Adrenal gland (tissue), 12 donors: ENCODE measurements around the gene NUP153. TPM values are rescaled to one million over a fixed set of nuclear protein-coding genes. Genes with fewer than 3 reads are reported as not detected.
A peak's percentile ranks its signal among the peaks of the same experiment; 100 is the strongest.

ENCODE experiments used
- DNase-seq, 7 donors: peaks; one replicate each; pipeline ENCODE4 v3.0.0-alpha.2; 2019 to 2020
- H3K27ac ChIP-seq, 5 donors: fragments of 200-600 bp; sonication (generic) in 4 of 5; 1 replicate in 3 of 5; 2 replicates in 2 of 5; pipeline versions ENCODE4 v1.5.1 to v1.8.0; 2016 to 2020; ENCODE audit warnings: mild to moderate bottlenecking in 1 of 5
- H3K27me3 ChIP-seq: fragments of 200-600 bp; 2 replicates; pipeline ENCODE4 v1.8.0; 2021
- H3K36me3 ChIP-seq, 2 donors: fragments of 200-600 bp; replicated peaks in 1 of 2; 1 replicate in 1 of 2; 2 replicates in 1 of 2; pipeline versions ENCODE4 v1.5.1 to v1.8.0; 2018 to 2022
- H3K4me1 ChIP-seq, 2 donors: fragments of 200-600 bp; replicated peaks in 1 of 2; 1 replicate in 1 of 2; 2 replicates in 1 of 2; pipeline versions ENCODE4 v1.5.1 to v1.8.0; 2018 to 2021
- H3K4me3 ChIP-seq, 4 donors: fragments of 200-600 bp; sonication (generic) in 3 of 4; one replicate each; pipeline ENCODE4 v1.5.1; 2016 to 2018
- H3K9me3 ChIP-seq, 3 donors: fragments of 200-600 bp; sonication (generic) in 1 of 3; replicated peaks in 1 of 3; 1 replicate in 2 of 3; 2 replicates in 1 of 3; pipeline versions ENCODE4 v1.5.1 to v1.8.0; 2016 to 2021
- CTCF ChIP-seq, 6 experiments: fragments of 450-650 bp in 4 of 6; fragments of 200-600 bp in 2 of 6; sonication (generic) in 1 of 6; IDR thresholded peaks; 1 replicate in 5 of 6; 2 replicates in 1 of 6; pipeline versions ENCODE4 v1.5.1 to v1.8.0; 2016 to 2021; ENCODE audit warnings: antibody characterized with exemption in 6 of 6, mild to moderate bottlenecking in 2 of 6, moderate library complexity in 1 of 6
- POLR2A ChIP-seq, 2 donors: fragments of 450-650 bp; IDR thresholded peaks; one replicate each; pipeline ENCODE4 v1.6.1; 2017; ENCODE audit warnings: antibody characterized with exemption in 2 of 2, mild to moderate bottlenecking in 2 of 2, moderate library complexity in 1 of 2
- WGBS, 4 donors: extraction: QIAGEN DNeasy Blood & Tissue Kit in 2 of 4; methylation state at CpG; one replicate each; pipeline versions ENCODE4 v1.1.5 to v1.1.7; 2013 to 2017; 5-methylcytosine and 5-hydroxymethylcytosine counted together
- intact Hi-C, 2 donors: fragments of 100-400 bp; cut with DNase I; formaldehyde crosslinking; loops; one replicate each; pipeline versions ENCODE4 v1.14.1 to v1.15.0; 2022 to 2023
- polyA plus RNA-seq, 3 donors: library from polyadenylated mRNA; stranded (reverse); fragments of 200-250 nt in 2 of 3; fragments of 350-450 nt in 1 of 3; fragmentation: Illumina TruSeq in 1 of 3; extraction: RNeasy Lipid Tissue Mini Kit (QIAGEN cat#74804) in 1 of 3; gene quantifications; one replicate each; pipeline ENCODE4 v1.2.3, GENCODE V29; 2013 to 2014
- total RNA-seq, 9 donors: library from RNA; depleted of rRNA in 4 of 9; stranded (reverse); fragments of >200 nt in 4 of 9; fragments of 120-200 nt in 1 of 9; fragmentation: NEBNext Ultra II Directional in 1 of 9; extraction: Animal tissue kit (Norgen Biotek cat#: 25700) in 1 of 9; gene quantifications; one replicate each; pipeline versions ENCODE4 v1.1.0 to v1.2.4, GENCODE V29; 2013 to 2023
- donor health status: healthy with polysubstance abuse.
- donor health status: Bipolar disorder and iron deficiency.
- donor health status: DM: yes; HTN: yes; CAD: no.
- donor health status: DM: no; HTN: no; CAD: no.
- donor health status: DM: no; HTN: no; CAD: no.
- donor health status: DM: yes; HTN: yes; CAD: no.

NUP153 gene
- total and polyA plus RNA-seq, 12 donors: 4.6 to 31.4 (median 28.2) TPM

- Histone ChIP-seq H3K4me1 (no peaks in the 10 kb centered on the region), H3K27ac (no peak overlapping the region), H3K9me3 (no peaks in the 10 kb centered on the region), H3K4me3 (no peak overlapping the region), H3K36me3 (no peaks in the 10 kb centered on the region), H3K27me3 (no peaks in the 10 kb centered on the region)
- no peak for DNase-seq
- intact Hi-C loops: no loop called here
- TF ChIP-seq POLR2A (IDR thresholded peaks at IDR 0.05): no peak
- WGBS, 4 donors: 73 to 82% (median 76%) methylated on average over 6 of the region's 6 CpGs
Observed at GRCh38 chr6:17730078-17730704, 23.5 kb upstream of the NUP153 start.

GRCh38 chr6:17729223-17730077 lies 22.7 kb upstream of the NUP153 start:
- H3K4me1 ChIP-seq: no peaks in the 10 kb centered on the region
- DNase-seq: no peak
- no peak overlapping the region for H3K4me3 ChIP-seq
- intact Hi-C loops: no loop called here
- WGBS, 4 donors: 66 to 81% (median 77%) methylated on average over 12 of the region's 12 CpGs
- no peaks in the 10 kb centered on the region for H3K36me3 ChIP-seq
- H3K27me3 ChIP-seq: no peaks in the 10 kb centered on the region
- H3K27ac ChIP-seq: no peak overlapping the region
- no peaks in the 10 kb centered on the region for H3K9me3 ChIP-seq
- TF ChIP-seq CTCF (IDR thresholded peaks at IDR 0.05): no peak
- TF ChIP-seq POLR2A (IDR thresholded peaks at IDR 0.05): no peak

- intact Hi-C loops: no loop called here
- H3K27me3 ChIP-seq: no peaks in the 10 kb centered on the region
- TF ChIP-seq POLR2A (IDR thresholded peaks at IDR 0.05): no peak
- no peak for TF ChIP-seq CTCF (IDR thresholded peaks at IDR 0.05)
- no peaks in the 10 kb centered on the region for H3K9me3 ChIP-seq
- H3K36me3 ChIP-seq: no peaks in the 10 kb centered on the region
- DNase-seq: no peak
- H3K27ac ChIP-seq: no peak overlapping the region
- 95 to 99% (median 97%) methylated on average over 13 to 49 of the region's 49 CpGs; no CpG with 5 or more reads in 1 of the 4 donors for WGBS, 4 donors
- H3K4me1 ChIP-seq: no peaks in the 10 kb centered on the region
- H3K4me3 ChIP-seq: no peak overlapping the region
Observed at GRCh38 chr6:17728551-17729222, 22.0 kb upstream of the NUP153 start.

- Histone ChIP-seq H3K27me3 (no peaks in the 10 kb centered on the region), H3K4me1 (no peaks in the 10 kb centered on the region), H3K4me3 (no peak overlapping the region), H3K36me3 (no peaks in the 10 kb centered on the region), H3K27ac (no peak overlapping the region), H3K9me3 (no peaks in the 10 kb centered on the region)
- peak in 2 of 7 donors; percentile 16 to 60 for DNase-seq
- TF ChIP-seq POLR2A (IDR thresholded peaks at IDR 0.05): no peak
- no peak for TF ChIP-seq CTCF (IDR thresholded peaks at IDR 0.05)
- WGBS, 4 donors: 33 to 43% (median 35%) methylated on average over 6 of the region's 6 CpGs
- intact Hi-C loops: no loop called here
Observed at GRCh38 chr6:17725083-17725482, 18.4 kb upstream of the NUP153 start.
